Thyroid gland (tissue), 4 donors: ENCODE data around the gene IL31RA. TPM values are rescaled to one million over a fixed set of nuclear protein-coding genes. Genes with fewer than 3 reads are reported as not detected.
A peak's percentile ranks its signal among the peaks of the same experiment; 100 is the strongest.

ENCODE experiments used
- DNase-seq, 2 donors: peaks; one replicate each; pipeline ENCODE4 v3.0.0-alpha.2; 2019
- H3K27ac ChIP-seq, 3 donors: fragments of 200-600 bp; sonication (generic); 1 replicate in 2 of 3; 2 replicates in 1 of 3; pipeline ENCODE4 v1.5.1; 2016 to 2019; ENCODE audit warnings: mild to moderate bottlenecking in 1 of 3, moderate library complexity in 1 of 3
- H3K27me3 ChIP-seq: fragments of 200-600 bp; sonication (generic); one replicate; pipeline ENCODE4 v1.5.1; 2019
- H3K36me3 ChIP-seq, 2 donors: fragments of 200-600 bp; sonication (generic); one replicate each; pipeline ENCODE4 v1.5.1; 2016 to 2019
- H3K4me1 ChIP-seq, 2 donors: fragments of 200-600 bp; sonication (generic); one replicate each; pipeline ENCODE4 v1.5.1; 2017 to 2019
- H3K4me3 ChIP-seq, 3 donors: fragments of 200-600 bp; sonication (generic); replicated peaks in 1 of 3; 1 replicate in 2 of 3; 2 replicates in 1 of 3; pipeline ENCODE4 v1.5.1; 2016; ENCODE audit warnings: mild to moderate bottlenecking in 1 of 3
- H3K9me3 ChIP-seq: fragments of 200-600 bp; sonication (generic); one replicate; pipeline ENCODE4 v1.5.1; 2017
- POLR2A ChIP-seq, 2 donors: fragments of 450-650 bp; IDR thresholded peaks; one replicate each; pipeline ENCODE4 v1.6.1; 2017; ENCODE audit warnings: antibody characterized with exemption in 2 of 2, mild to moderate bottlenecking in 2 of 2, moderate library complexity in 1 of 2
- WGBS, 2 donors: methylation state at CpG; one replicate each; pipeline ENCODE4 v1.1.5; 2017; 5-methylcytosine and 5-hydroxymethylcytosine counted together
- intact Hi-C: fragments of 100-400 bp; cut with DNase I; formaldehyde crosslinking; loops from one replicate; pipeline ENCODE4 v1.15.1; 2023
- small RNA-seq: library from RNA; depleted of rRNA; stranded (forward); fragments of <200 nt; gene quantifications from one replicate; pipeline ENCODE3, GENCODE V24; 2016
- total RNA-seq, 4 donors: library from RNA; depleted of rRNA; stranded (reverse); fragments of >200 nt; gene quantifications; one replicate each; pipeline ENCODE4 v1.2.3, GENCODE V29; 2016
- TF ChIP-seq, protein P1 (sequence below), 6 experiments: fragments of 200-600 bp in 3 of 6; fragments of 450-650 bp in 3 of 6; sonication (generic) in 3 of 6; IDR thresholded peaks; one replicate each; pipeline ENCODE4 v1.5.1; 2016 to 2019; ENCODE audit warnings: antibody characterized with exemption in 6 of 6, mild to moderate bottlenecking in 2 of 6, inconsistent platforms in 1 of 6, moderate library complexity in 1 of 6

IL31RA gene
- total RNA-seq, 4 donors from 2014 or later: not detected

DNA sequence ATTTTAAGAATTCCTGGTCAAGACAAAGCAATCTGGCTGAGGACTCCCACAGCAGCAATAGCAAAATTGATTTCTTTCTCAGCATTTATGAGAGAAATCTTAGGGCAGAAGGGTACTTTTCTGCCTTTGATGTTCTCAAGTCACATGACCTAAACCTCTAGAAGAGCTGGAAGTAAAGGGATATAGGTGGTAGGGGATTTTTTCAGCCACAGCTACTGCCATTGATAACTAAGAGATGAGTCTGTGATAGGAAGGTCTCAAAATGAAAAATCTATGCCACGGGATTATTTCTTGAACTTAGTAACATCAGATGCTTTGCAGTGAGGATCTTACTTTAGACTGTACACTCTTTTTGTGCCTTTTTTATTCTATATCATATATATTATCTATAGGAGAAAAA lies 108.1 kb downstream of the IL31RA start:
- TF ChIP-seq, protein P1, sequence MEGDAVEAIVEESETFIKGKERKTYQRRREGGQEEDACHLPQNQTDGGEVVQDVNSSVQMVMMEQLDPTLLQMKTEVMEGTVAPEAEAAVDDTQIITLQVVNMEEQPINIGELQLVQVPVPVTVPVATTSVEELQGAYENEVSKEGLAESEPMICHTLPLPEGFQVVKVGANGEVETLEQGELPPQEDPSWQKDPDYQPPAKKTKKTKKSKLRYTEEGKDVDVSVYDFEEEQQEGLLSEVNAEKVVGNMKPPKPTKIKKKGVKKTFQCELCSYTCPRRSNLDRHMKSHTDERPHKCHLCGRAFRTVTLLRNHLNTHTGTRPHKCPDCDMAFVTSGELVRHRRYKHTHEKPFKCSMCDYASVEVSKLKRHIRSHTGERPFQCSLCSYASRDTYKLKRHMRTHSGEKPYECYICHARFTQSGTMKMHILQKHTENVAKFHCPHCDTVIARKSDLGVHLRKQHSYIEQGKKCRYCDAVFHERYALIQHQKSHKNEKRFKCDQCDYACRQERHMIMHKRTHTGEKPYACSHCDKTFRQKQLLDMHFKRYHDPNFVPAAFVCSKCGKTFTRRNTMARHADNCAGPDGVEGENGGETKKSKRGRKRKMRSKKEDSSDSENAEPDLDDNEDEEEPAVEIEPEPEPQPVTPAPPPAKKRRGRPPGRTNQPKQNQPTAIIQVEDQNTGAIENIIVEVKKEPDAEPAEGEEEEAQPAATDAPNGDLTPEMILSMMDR (IDR thresholded peaks at IDR 0.05): no peak
- no peak for TF ChIP-seq POLR2A (IDR thresholded peaks at IDR 0.05)
- H3K4me3 ChIP-seq: no peak overlapping the region
- no peaks in the 10 kb centered on the region for H3K9me3 ChIP-seq
- H3K27ac ChIP-seq: no peak overlapping the region
- WGBS, 2 donors: 88 to 91% methylated on average over 1 of the region's 1 CpG
- peaks cover 37 to 50% of the 10 kb centered on the region in 2 donors for H3K36me3 ChIP-seq
- no peaks in the 10 kb centered on the region for H3K27me3 ChIP-seq
- peaks cover 0 to 3% of the 10 kb centered on the region in 2 donors for H3K4me1 ChIP-seq
- no peak for DNase-seq
- intact Hi-C loops: no loop called here

DNA sequence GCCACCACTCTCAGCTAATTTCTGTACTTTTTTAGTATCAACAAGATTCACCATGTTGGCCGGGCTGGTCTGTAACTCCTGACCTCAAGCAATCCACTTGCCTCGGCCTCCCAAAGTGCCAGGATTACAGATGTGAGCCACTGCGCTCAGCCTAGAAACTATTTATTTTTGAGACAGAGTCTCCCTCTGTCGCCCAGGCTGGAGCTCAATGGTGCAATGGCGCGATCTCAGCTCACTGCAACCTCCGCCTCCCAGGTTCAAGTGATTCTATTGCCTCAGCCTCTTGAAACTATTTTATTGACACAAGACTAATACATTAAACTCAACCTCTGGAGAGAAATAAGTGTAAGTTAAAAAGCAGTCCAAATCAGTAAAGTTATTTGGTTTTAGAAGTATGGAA lies 109.6 kb downstream of the IL31RA start:
- H3K9me3 ChIP-seq: no peaks in the 10 kb centered on the region
- no peaks in the 10 kb centered on the region for H3K27me3 ChIP-seq
- TF ChIP-seq, protein P1 (IDR thresholded peaks at IDR 0.05): no peak
- TF ChIP-seq POLR2A (IDR thresholded peaks at IDR 0.05): no peak
- H3K36me3 ChIP-seq: peaks cover 23 to 34% of the 10 kb centered on the region in 2 donors
- H3K4me3 ChIP-seq: no peak overlapping the region
- intact Hi-C loops: no loop called here
- H3K27ac ChIP-seq: no peak overlapping the region
- peaks cover 3 to 7% of the 10 kb centered on the region in 2 donors for H3K4me1 ChIP-seq
- WGBS, 2 donors: 95 to 98% methylated on average over 7 of the region's 7 CpGs
- no peak for DNase-seq

DNA sequence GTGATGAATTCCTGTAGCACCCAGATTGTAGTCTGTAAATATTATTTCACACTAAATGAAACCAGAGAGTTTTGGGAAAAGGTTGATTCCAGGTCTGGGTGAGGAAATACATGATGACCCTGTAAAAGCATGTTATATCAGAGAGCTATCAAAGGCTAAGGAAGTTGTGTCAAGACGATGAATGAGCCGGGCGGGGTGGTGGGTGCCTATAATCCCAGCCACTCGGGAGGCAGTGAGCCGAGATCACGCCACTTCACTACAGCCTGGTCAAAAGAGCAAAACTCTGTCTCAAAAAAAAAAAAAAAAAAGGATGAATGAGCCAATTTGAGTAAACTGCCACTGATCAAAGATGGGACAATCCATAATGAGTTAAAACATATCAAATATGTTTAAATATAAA lies 114.4 kb downstream of the IL31RA start:
- peak; percentile 38 to 42 for DNase-seq
- TF ChIP-seq, protein P1 (IDR thresholded peaks at IDR 0.05): no peak
- TF ChIP-seq POLR2A (IDR thresholded peaks at IDR 0.05): no peak
- H3K36me3 ChIP-seq: peaks cover 8 to 11% of the 10 kb centered on the region in 2 donors
- H3K4me1 ChIP-seq: peaks cover 7% of the 10 kb centered on the region in 2 donors
- no peak overlapping the region for H3K4me3 ChIP-seq
- no peaks in the 10 kb centered on the region for H3K27me3 ChIP-seq
- no peak overlapping the region for H3K27ac ChIP-seq
- H3K9me3 ChIP-seq: no peaks in the 10 kb centered on the region
- 30% methylated on average over 6 of the region's 6 CpGs for WGBS, 2 donors
- intact Hi-C loops: no loop called here

DNA sequence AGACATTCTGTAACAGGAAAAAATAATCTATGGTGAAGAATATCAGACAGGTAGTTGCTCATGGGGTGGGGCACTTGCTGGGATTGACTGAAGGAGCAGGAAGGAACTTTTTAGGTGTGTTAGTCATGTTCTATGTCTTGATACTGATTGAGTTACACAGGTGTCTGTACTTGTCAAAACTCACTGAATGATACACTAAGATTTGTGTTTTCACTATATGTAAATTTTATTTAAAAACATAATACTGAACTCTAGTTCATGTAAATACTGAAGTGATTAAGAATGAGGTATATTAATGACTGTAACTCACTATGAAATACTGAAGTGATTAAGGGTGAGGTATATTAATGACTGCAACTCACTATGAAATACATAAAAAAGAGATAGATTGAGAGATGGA lies 115.1 kb downstream of the IL31RA start:
- no peaks in the 10 kb centered on the region for H3K9me3 ChIP-seq
- H3K4me1 ChIP-seq: peaks cover 7% of the 10 kb centered on the region in 2 donors
- DNase-seq: no peak
- intact Hi-C loops: no loop called here
- no peak overlapping the region for H3K4me3 ChIP-seq
- H3K27ac ChIP-seq: no peak overlapping the region
- no peak for TF ChIP-seq POLR2A (IDR thresholded peaks at IDR 0.05)
- TF ChIP-seq, protein P1 (IDR thresholded peaks at IDR 0.05): no peak
- H3K36me3 ChIP-seq: peaks cover 4 to 7% of the 10 kb centered on the region in 2 donors
- no peaks in the 10 kb centered on the region for H3K27me3 ChIP-seq

DNA sequence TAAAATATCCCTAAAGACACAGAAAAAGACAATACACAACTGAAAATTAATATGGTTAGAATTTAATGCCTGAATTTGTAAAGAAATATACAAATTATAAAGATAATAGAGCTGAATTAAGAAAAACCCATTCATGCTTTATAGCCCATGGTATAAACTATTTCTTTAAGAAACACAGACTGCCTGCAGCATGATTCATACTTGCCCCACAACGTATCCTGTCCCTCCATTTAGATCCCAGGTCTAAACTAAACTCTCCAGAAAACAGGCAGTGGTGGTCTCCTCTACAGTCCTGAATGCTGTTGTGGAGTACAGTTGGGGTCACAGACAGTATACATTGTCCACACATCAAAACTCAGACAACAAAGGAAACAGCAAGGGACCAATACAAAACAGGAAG lies 118.8 kb downstream of the IL31RA start:
- intact Hi-C loops: no loop called here
- no peak for TF ChIP-seq POLR2A (IDR thresholded peaks at IDR 0.05)
- Histone ChIP-seq H3K27me3 (no peaks in the 10 kb centered on the region), H3K36me3 (peaks cover 3 to 7% of the 10 kb centered on the region in 2 donors), H3K27ac (no peak overlapping the region), H3K9me3 (no peaks in the 10 kb centered on the region), H3K4me3 (no peak overlapping the region), H3K4me1 (peaks cover 0 to 7% of the 10 kb centered on the region in 2 donors)
- 47 to 63% methylated on average over 1 of the region's 1 CpG for WGBS, 2 donors
- DNase-seq: no peak

Small RNA genes within 50 kb of the gene (small RNA-seq; reads per million reads assigned to genes)
- gene AC016596.1: not detected

Other genes starting within 250 kb of the IL31RA start
- gene SLC38A9, start 139.0 kb upstream of the IL31RA start, total RNA-seq: 10 to 100 TPM; 19.5 to 44.2 (median 30.4) TPM
- under 1 TPM in 2 of 4 donors, not detected in 2; 0.27 to 0.33 TPM for gene DDX4, start 113.3 kb upstream of the IL31RA start, total RNA-seq
- 100 to 1,000 TPM; 280 to 550 (median 359) TPM for gene IL6ST, start 143.6 kb downstream of the IL31RA start, total RNA-seq